ENCODE results near the gene PISD. TPM values are rescaled to one million over a fixed set of nuclear protein-coding genes. Genes with fewer than 3 reads are reported as not detected.

PISD gene
- total RNA-seq, 2 donors from 2014 or later: 38.0 to 44.6 TPM

- intact Hi-C loops (cut with DNase I): no loop called here
- DNase-seq (ENCODE audit: low spot score): no peak
These were observed 2.8 kb downstream of the PISD start for GRCh38 chr22:31659246-31659645.

- intact Hi-C loops (cut with DNase I): no loop called here
- DNase-seq (ENCODE audit: low spot score): no peak
These were observed 7.6 kb downstream of the PISD start for GRCh38 chr22:31654408-31654807.

GRCh38 chr22:31653944-31654343 lies 8.1 kb downstream of the PISD start:
- intact Hi-C loops (cut with DNase I): no loop called here
- DNase-seq (ENCODE audit: low spot score): no peak

GRCh38 chr22:31652911-31653684 lies 8.9 kb downstream of the PISD start:
- intact Hi-C loops (cut with DNase I): no loop called here
- DNase-seq (ENCODE audit: low spot score): no peak

GRCh38 chr22:31652088-31652487 lies 9.9 kb downstream of the PISD start:
- intact Hi-C loops (cut with DNase I): no loop called here

GRCh38 chr22:31651664-31652063 lies 10.4 kb downstream of the PISD start:
- DNase-seq (ENCODE audit: low spot score): no peak
- intact Hi-C loops (cut with DNase I): no loop called here

More at GRCh38 chr22:31652088-31652487, 9.9 kb downstream of the PISD start:
- no peak for DNase-seq (ENCODE audit: low spot score)

- intact Hi-C loops (cut with DNase I): no loop called here
These were observed 11.6 kb downstream of the PISD start for GRCh38 chr22:31650391-31650790.

GRCh38 chr22:31647523-31648320 lies 14.3 kb downstream of the PISD start:
- DNase-seq (ENCODE audit: low spot score): no peak
- intact Hi-C loops (cut with DNase I): no loop called here

More at GRCh38 chr22:31650391-31650790, 11.6 kb downstream of the PISD start:
- DNase-seq (ENCODE audit: low spot score): no peak

GRCh38 chr22:31647066-31647465 lies 14.9 kb downstream of the PISD start:
- DNase-seq (ENCODE audit: low spot score): no peak
- intact Hi-C loops (cut with DNase I): no loop called here

- DNase-seq (ENCODE audit: low spot score): no peak
- intact Hi-C loops (cut with DNase I): no loop called here
These were observed 15.6 kb downstream of the PISD start for GRCh38 chr22:31646186-31647019.

- DNase-seq (ENCODE audit: low spot score): peak; percentile 20
- intact Hi-C loops (cut with DNase I): no loop called here
These were observed 22.5 kb downstream of the PISD start for GRCh38 chr22:31639436-31640039.

- DNase-seq (ENCODE audit: low spot score): peak; percentile 85
- intact Hi-C loops (cut with DNase I): no loop called here
These were observed 24.0 kb downstream of the PISD start for GRCh38 chr22:31637891-31638618.

GRCh38 chr22:31637447-31637890 lies 24.5 kb downstream of the PISD start:
- peak; percentile 89 for DNase-seq (ENCODE audit: low spot score)
- intact Hi-C loops (cut with DNase I): no loop called here

GRCh38 chr22:31635638-31636306 lies 26.2 kb downstream of the PISD start:
- DNase-seq (ENCODE audit: low spot score): no peak
- intact Hi-C loops (cut with DNase I): no loop called here

GRCh38 chr22:31631436-31631835 lies 30.6 kb downstream of the PISD start:
- intact Hi-C loops (cut with DNase I): loop anchor here in 1 of 2 donors (5.0 kb wide), 1 partner anchor 74 kb away; no protein-coding TSS in a partner anchor
- no peak for DNase-seq (ENCODE audit: low spot score)

GRCh38 chr22:31630331-31631329 lies 31.4 kb downstream of the PISD start:
- DNase-seq (ENCODE audit: low spot score): peak; percentile 96
- intact Hi-C loops (cut with DNase I): loop anchor here in 1 of 2 donors (5.0 kb wide), 1 partner anchor 73 kb away; no protein-coding TSS in a partner anchor
